ENCODE data around the gene PRKAG1.

GRCh38 chr12:49000346-49000745 lies 18.2 kb downstream of the PRKAG1 start:
- TF ChIP-seq CTCF (IDR thresholded peaks at IDR 0.05; ENCODE audit: poor library complexity, severe bottlenecking) = no peak
- no peak for TF ChIP-seq POLR2AphosphoS5 (IDR thresholded peaks at IDR 0.05)
- no peak for TF ChIP-seq EP300 (conservative IDR thresholded peaks at IDR 0.05; ENCODE audit: poor library complexity, severe bottlenecking)
- no peak for TF ChIP-seq SMC3 (conservative IDR thresholded peaks at IDR 0.05; ENCODE audit: poor library complexity)
- TF ChIP-seq RAD21 (conservative IDR thresholded peaks at IDR 0.05) = no peak
